Uterus (tissue), 2 donors: ENCODE results near the gene LYRM9.

Experiments used
- CTCF ChIP-seq, 4 experiments: fragments of 200-600 bp in 2 of 4; fragments of 450-650 bp in 2 of 4; sonication (generic) in 2 of 4; IDR thresholded peaks; one replicate each; pipeline ENCODE4 v1.5.1; 2016 to 2019; ENCODE audit warnings: antibody characterized with exemption in 4 of 4, mild to moderate bottlenecking in 2 of 4, moderate library complexity in 1 of 4
- POLR2A ChIP-seq, 2 donors: fragments of 450-650 bp; IDR thresholded peaks; one replicate each; pipeline ENCODE4 v1.6.1; 2016; ENCODE audit warnings: antibody characterized with exemption in 2 of 2, mild to moderate bottlenecking in 1 of 2, moderate library complexity in 1 of 2

- TF ChIP-seq POLR2A (IDR thresholded peaks at IDR 0.05) (no peak), CTCF (IDR thresholded peaks at IDR 0.05) (no peak)
These were observed 28.4 kb upstream of the LYRM9 start for GRCh38 chr17:27921599-27921998.
